ENCODE data around the gene DR1.
"Not testable (repeated sequence)": the region's sequence is repeated elsewhere in the genome, so short reads cannot be mapped to it uniquely, and the experiment has no call there.

The DR1 gene

DNA sequence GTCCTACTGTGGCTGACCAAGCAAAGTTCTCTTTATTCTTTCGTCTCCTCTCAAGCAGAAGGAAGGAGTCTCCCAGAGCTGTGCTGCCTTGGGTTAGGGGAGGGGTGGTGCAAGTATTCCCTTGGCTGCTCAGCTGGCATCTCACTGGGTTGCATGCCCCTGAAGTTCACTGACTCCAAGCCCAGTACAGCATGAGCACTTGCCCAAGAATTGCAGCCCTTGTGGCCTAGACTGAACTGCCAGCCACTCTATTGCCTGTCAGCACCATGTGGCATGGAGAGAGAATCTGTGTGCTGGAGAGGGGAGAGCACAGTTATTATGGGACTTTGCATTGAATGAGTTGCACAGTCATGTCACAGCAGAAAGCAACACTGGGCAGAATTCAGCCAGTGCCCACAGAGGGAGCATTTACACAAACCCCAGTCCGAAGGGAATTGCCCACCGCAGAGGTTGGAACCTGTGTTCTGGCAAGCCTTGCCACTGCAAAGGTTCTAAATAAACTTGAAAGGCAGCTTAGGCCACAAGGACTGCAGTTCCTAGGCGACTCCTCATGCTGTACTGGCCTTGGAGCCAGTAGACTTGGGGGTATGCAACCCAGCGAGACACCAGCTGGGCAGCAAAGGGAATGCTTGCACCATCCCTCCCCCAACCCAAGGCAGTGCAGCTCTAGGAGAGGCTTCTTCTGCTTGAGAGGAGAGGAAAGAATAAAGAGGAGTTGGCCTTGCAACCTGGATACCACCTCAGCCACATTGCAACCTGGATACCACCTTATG is 28.8 kb downstream of the DR1 start:
- DNase-seq (ENCODE audit: low read depth in 1 of 2, low spot score in 1 of 2): no peak

DNA sequence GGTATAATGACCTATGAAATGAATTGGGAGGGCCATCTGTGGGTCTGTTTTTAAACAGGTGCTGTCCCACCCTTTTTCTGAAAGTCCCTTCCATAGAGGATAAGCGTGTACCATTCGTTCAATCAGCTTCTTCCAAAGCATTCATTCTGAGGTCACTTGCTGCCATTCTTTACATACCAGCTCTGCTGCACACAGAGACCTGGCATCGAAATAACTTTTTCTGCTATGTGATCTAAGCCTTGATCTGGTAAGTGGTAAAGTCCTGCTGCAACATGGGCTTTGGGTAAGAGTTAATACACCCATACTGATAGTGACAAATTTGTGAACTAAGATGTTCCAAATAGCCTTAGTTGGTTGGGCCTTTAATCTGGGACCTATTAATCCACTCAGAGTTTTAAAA is 38.9 kb downstream of the DR1 start:
- DNase-seq (ENCODE audit: low read depth in 1 of 2, low spot score in 1 of 2): no peak

DNA sequence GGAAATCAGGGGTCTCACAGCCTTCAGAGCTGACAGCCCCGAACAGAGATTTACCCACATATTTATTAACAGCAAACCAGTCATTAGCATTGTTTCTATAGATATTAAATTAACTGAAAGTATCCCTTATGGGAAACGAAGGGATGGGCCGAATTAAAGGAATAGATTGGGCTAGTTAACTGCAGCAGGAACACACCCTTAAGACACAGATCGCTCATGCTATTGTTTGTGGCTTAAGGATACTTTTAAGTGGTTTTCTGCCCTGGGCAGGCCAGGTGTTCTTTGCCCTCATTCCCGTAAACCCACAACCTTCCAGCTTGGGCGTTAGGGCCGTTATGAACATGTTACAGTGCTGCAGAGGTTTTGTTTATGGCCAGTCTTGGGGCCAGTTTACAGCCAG is 40.6 kb downstream of the DR1 start:
- DNase-seq (ENCODE audit: low read depth in 1 of 2, low spot score in 1 of 2): not testable (repeated sequence)

DNA sequence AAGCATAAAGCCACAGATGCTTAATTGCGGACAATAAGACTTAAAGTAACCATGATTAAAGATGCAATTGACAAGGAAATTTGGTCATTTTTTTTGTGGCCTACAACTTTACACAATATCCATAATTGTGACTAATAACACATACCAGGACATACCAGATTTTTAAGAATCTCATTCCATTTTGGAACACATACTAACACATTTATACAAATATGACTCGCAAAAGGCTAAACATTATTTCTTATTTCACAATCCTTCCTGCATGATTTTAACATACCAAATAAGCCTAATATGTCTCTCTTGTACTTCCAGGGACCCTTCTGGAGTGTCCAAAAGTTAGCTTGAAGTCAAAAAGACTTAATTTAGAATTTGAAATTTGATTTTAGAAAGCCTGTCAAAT is 48.8 kb downstream of the DR1 start:
- no peak for DNase-seq (ENCODE audit: low read depth in 1 of 2, low spot score in 1 of 2)

DNA sequence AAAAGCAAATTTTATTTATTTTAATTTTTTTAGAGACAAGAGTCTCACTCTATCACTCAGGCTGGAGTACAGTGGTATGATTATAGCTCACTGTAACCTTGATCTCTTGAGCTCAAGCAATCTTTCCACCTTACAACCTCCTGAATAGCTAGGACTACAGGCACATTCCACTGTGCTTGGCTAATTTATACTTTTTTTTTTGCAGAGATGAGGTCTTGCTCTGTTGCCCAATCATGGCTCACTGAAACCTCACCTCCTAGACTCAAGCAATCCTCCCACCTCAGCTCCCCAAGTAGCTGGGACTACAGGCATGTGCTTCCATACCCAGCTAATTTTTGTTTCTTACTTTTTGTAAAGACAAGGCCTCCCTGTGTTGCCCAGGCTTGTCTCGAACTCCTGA is 49.5 kb downstream of the DR1 start:
- DNase-seq (ENCODE audit: low read depth in 1 of 2, low spot score in 1 of 2): no peak

DNA sequence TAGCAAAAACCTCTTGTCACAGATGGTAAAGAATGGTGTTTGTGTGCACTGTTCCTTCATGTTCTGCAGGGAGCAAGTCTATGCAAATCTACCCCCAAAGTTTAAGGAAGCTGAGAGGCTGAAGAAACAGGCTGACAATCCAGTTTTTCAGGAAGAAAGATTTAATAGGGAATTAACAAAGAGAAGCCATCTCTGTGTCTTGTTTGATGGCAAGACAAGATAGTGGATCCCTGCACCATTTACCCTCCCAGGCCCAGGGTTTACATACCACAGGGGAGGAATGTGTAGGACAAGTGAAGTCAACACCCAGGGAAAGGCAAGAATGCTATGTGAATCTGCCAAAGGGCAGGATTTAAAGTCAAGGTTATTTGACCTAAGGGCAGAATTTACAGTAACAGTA is 54.1 kb downstream of the DR1 start:
- no peak for DNase-seq (ENCODE audit: low read depth in 1 of 2, low spot score in 1 of 2)

DNA sequence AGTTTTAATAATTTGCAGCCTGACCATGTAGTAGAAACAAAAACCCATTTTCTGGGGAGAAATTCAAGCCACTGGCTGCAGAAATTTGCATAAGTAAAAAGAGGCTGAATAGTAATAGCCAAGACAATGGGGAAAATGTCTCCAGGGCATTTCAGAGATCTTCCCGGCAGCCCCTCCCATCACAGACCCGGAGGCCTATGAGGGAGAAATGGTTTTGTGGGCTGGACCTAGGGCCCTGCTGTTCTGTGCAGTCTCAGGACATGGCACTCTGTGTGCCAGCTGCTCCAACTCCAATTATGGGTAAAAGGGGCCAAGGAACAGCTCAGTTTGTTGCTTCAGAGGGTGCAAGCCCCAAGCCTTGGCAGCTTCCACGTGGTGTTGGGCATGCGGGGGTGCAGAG is 62.5 kb downstream of the DR1 start:
- no peak for DNase-seq (ENCODE audit: low read depth in 1 of 2, low spot score in 1 of 2)

DNA sequence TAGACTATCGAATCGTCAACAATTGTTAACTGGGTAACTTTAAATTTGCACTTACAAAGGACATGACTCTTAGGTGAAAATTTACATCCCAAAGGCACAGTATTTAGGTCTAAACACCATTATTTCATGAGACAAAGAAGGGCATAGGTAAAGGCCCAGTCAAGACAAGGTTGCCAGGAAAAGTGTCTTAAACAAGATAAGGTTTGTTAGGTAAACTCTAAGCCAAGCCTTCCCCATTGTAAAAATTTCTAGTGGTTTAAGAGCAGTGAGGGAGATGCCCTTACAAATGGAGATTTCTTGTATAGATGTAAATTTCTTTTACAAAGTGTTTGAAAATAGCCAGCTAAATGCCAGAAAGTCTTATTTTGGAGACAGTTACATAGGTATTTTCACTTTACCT is 65.3 kb downstream of the DR1 start:
- DNase-seq (ENCODE audit: low read depth in 1 of 2, low spot score in 1 of 2): no peak

DNA sequence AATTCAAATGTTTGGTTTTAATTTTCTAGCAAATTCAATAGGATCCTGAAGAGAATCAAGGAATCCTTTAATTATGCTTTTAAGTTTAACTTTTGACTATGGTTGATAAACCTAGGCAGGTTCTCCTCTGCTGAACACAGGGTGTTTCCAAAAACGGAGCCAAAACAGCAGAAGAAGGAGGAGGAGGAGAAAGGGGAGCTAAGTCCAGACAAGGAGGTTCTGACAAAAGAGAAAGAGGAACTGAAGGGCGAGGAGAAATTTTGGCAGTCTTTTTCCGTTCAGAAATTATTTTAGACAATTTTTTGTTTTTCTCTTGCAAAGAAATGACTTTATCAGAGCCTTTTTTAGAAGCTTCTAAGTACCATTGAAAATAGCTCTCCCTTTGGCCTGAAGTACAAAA is 69.0 kb downstream of the DR1 start:
- DNase-seq (ENCODE audit: low read depth in 1 of 2, low spot score in 1 of 2): no peak

DNA sequence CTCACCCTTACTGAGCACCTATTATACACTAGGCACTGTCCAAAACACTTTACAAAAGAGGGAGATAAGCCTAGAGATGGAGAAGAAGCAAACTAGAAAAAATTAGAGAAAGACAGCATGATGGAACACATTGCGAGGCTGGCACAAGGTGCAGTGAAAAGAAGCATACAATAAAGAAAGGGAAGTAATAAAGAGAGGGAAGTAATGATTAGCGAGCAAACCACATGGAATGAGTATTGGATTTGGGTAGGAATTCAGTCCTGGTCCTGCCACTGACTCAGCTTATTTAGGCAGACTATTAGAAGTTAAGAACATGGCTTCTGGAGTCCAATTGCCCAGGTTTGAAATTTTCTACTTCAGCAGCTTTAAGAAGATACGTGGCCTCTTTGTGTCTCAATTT is 69.6 kb downstream of the DR1 start:
- DNase-seq (ENCODE audit: low read depth in 1 of 2, low spot score in 1 of 2): no peak

DNA sequence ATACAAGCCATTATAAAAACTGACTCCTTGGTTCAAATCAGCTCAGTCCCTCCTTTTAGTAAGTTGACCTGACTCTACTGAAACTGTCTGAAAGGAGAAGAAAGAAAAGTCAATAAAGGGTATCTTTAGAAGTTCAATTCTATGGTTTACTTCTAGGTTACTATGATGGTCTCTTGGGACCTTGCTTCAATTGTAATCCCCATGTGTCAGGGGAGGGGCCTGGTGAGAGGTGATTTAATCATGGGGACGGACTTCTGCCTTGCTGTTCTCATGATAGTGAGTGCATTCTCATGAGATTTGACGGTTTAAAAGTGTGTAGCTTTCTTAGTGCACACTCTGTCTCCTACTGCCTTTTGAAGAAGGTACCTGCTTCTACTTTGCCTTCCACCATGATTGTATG is 70.5 kb downstream of the DR1 start:
- no peak for DNase-seq (ENCODE audit: low read depth in 1 of 2, low spot score in 1 of 2)
